Subcutaneous abdominal adipose tissue (tissue), 5 donors: Measurements from ENCODE around the gene PRAC2.
A peak's percentile ranks its signal among the peaks of the same experiment; 100 is the strongest.

Source experiments
- H3K27ac ChIP-seq: one replicate; pipeline ENCODE4 v1.7.0; 2013; ENCODE audit warnings: low read depth, mild to moderate bottlenecking, inconsistent platforms, low read length, moderate library complexity
- H3K27me3 ChIP-seq, 5 donors: one replicate each; pipeline ENCODE4 v1.7.0; 2013; ENCODE audit warnings: low read length in 5 of 5, inconsistent platforms in 1 of 5; ENCODE audit not compliant: control insufficient read depth in 5 of 5, insufficient read depth in 4 of 5
- H3K36me3 ChIP-seq, 5 donors: one replicate each; pipeline ENCODE4 v1.7.0; 2013; ENCODE audit warnings: low read length in 5 of 5; ENCODE audit not compliant: control insufficient read depth in 5 of 5, insufficient read depth in 5 of 5
- H3K4me1 ChIP-seq, 5 donors: one replicate each; pipeline ENCODE4 v1.7.0; 2013; ENCODE audit warnings: low read length in 5 of 5, mild to moderate bottlenecking in 3 of 5, moderate library complexity in 1 of 5; ENCODE audit not compliant: control insufficient read depth in 5 of 5, insufficient read depth in 5 of 5
- H3K4me3 ChIP-seq, 5 donors: one replicate each; pipeline ENCODE4 v1.7.0; 2013; ENCODE audit warnings: low read length in 5 of 5, low read depth in 1 of 5
- H3K9ac ChIP-seq, 5 donors: one replicate each; pipeline ENCODE4 v1.7.0; 2013; ENCODE audit warnings: low read length in 5 of 5, mild to moderate bottlenecking in 4 of 5, moderate library complexity in 3 of 5
- H3K9me3 ChIP-seq, 5 donors: one replicate each; pipeline ENCODE4 v1.7.0; 2013; ENCODE audit warnings: low read length in 5 of 5; ENCODE audit not compliant: control insufficient read depth in 5 of 5
- donor health status: healthy.
- donor health status: healthy.
- donor health status: healthy.
- donor health status: healthy.
- donor health status: healthy.

The PRAC2 gene

DNA sequence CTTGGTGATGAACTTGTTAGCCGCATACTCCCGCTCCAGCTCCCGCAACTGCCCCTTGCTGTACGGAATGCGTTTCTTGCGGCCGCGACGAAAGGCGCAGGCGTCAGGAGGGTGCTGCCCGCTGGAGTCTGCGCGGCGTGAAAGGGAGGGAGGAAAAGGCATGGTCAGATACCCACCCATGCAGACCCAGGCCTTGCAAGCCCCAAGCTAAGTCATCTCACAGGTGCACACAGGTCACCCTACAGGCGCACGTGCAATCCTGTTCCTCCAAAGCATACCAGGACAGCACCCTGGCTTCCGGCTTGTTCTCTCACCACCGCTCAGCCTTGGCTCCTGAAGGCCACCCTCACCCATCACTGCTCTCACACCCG lies 3.9 kb downstream of the PRAC2 start:
- Histone ChIP-seq H3K36me3 (no peaks in the 10 kb centered on the region), H3K4me3 (no peak overlapping the region), H3K4me1 (peaks cover 0 to 45% (median 31%) of the 10 kb centered on the region in 5 donors), H3K9ac (no peak overlapping the region), H3K27me3 (peaks cover 72 to 96% (median 88%) of the 10 kb centered on the region in 5 donors), H3K27ac (no peak overlapping the region), H3K9me3 (no peaks in the 10 kb centered on the region)

DNA sequence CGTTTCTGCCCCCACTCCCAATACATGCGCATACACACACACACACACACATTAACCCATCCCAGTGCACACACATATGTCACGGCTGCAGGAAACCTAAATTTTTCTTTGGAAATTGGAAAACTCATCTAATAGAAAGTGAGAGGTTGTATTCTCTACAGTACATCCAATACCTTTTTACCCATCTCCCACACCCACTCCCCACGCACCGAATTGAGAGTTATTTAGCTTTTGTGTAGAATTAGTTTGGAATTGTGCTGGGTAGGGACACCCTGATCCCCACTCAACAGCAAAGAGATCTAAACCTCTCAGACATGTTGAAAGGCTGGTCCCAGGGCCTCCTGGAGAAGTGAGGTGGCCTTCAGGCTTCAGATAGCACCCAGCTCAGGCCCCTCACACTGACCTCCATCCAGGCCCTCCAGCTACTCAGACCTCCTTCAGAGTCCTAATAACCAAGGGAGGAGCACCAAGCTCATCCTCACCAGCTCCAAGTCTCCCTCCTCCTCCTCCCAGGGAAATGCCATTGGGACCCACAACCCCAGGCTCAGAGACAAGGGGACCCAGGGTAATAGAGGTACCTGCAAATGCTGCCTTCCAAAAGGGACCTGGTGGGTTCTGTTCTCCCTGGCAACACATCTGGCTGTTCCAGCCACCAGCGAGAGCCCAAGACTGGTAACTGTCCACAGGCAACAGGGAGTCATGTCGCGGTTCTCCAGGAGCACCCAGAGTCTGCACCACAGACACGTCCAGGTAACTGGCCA lies 4.6 kb downstream of the PRAC2 start:
- no peaks in the 10 kb centered on the region for H3K9me3 ChIP-seq
- H3K9ac ChIP-seq: no peak overlapping the region
- peaks cover 0 to 41% (median 31%) of the 10 kb centered on the region in 5 donors for H3K4me1 ChIP-seq
- H3K27ac ChIP-seq: no peak overlapping the region
- H3K36me3 ChIP-seq: no peaks in the 10 kb centered on the region
- H3K4me3 ChIP-seq: no peak overlapping the region
- peaks cover 72 to 96% (median 83%) of the 10 kb centered on the region in 5 donors for H3K27me3 ChIP-seq

DNA sequence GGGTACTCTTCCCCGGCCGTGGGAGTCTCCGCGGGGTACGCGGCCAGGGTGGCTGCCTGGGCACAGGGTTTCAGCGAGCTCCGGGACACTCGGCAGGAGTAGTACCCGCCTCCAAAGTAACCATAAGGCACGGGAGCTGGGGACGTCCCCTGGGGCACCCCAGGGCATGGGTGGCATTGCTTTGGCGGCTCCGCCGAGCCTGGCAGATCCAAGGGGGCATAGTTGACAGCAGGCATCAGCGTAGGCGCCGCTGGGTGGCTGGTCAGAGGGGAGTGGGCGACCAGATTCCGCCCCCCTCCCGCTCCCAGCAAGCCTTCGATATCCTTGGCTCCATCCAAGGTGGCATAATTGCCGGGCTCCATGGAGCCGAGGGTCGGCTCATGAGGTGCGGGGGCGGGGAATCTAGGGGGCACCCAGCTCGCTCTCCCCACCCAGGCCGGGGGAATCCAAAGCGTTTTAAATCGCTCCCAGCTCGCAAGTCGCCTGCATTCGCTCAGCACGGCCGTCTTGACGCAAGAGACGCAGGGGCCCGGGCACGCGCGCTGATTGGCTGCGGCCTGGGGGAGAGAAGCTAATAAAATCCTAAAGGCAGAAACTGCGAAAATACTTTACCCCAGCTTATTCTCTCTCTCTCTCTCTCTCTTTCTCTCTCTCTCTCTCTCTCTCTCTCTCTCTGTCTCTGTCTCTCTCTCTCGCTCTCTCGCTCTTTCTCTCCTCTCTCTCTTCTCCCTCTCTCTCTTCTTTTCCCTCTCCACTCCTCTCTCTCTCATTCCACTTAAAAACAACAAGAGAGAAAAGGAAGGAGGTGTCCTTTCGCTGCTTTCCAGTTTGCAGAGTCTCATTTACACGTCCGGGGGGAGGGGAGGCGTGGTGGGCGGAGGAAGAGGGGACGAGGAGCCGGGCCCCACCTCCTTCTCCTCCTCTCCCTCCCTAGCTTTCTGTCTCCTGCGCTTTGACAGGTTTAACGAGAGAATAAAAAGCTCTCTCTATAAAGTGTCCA lies 5.5 kb downstream of the PRAC2 start, which contains the start of gene HOXB13:
TSS of gene HOXB13 (minus strand) at position 519 of the 1,000 bp plus-strand sequence. CDS start at position 362, 157 bp downstream.
- Histone ChIP-seq H3K27me3 (peaks cover 73 to 96% (median 83%) of the 10 kb centered on the region in 5 donors), H3K9me3 (no peaks in the 10 kb centered on the region), H3K27ac (no peak within 1 kb of the TSS), H3K4me1 (peaks cover 0 to 36% (median 27%) of the 10 kb centered on the region in 5 donors), H3K36me3 (no peaks in the 10 kb centered on the region), H3K9ac (no peak within 1 kb of the TSS), H3K4me3 (peak within 1 kb of the TSS in 3 of 5 donors; percentile 23 to 38 (median 31))

DNA sequence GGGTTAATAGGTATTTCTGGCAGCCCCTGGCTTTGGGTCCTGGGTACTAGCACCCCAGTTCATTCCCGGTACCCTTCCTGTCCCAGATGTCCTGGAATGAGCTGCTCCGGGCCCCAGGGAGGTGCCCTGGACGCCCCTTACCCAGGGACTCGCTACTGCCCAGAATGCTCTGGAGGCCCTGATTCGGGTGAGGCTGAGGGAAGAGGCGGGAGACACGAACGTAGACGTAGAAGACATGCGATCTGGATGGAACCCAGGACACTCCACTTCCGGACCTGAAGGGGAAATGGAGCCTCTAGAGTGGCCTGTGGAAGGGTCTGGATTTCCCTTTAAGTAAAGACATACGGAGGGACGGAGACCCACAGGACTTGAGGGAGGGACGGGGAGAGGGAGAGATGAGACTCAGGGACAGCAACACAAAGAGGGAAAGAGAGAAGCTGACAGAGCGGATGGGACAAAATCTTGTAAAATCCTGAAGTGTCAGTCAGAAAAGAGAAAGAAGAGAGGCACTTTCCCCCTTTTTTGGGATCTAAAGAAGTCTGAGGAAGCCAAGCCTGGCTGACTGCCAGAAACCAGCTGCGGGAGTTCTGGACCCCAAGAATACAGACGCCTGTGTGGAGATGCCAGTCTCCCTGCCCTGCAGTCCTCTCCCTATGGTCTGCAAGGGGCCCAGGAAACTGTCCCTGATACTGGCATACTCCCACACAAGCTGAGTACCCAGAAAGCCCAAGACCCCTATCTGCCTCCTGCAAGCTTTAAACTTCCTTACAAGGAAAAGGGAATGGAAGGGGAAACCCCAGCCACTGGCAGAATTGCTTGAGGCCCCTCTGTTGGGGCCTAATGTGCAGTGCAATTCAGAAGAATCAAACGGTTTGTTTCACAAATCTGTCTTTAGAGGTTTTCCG lies 6.6 kb downstream of the PRAC2 start:
- no peaks in the 10 kb centered on the region for H3K36me3 ChIP-seq
- H3K4me1 ChIP-seq: peaks cover 0 to 26% (median 19%) of the 10 kb centered on the region in 5 donors
- H3K4me3 ChIP-seq: no peak overlapping the region
- H3K9ac ChIP-seq: no peak overlapping the region
- no peaks in the 10 kb centered on the region for H3K9me3 ChIP-seq
- peaks cover 76 to 96% (median 87%) of the 10 kb centered on the region in 5 donors for H3K27me3 ChIP-seq
- H3K27ac ChIP-seq: no peak overlapping the region

DNA sequence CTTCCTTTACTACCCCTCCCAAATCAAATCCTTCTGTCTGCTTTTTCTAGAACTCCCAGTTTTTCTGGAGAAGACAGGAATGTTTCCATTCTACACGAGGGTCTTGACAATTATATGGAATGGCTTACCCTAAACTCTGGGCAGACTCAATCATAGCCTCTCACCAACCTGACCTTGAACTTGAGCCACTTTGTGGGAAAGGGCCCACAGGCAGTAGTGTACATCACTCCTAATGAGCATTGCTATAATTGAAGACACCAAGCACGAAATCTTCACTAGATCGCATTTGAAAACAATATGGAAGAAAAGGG lies 7.2 kb downstream of the PRAC2 start:
- no peak overlapping the region for H3K4me3 ChIP-seq
- H3K36me3 ChIP-seq: no peaks in the 10 kb centered on the region
- H3K9me3 ChIP-seq: no peaks in the 10 kb centered on the region
- peaks cover 0 to 22% (median 13%) of the 10 kb centered on the region in 5 donors for H3K4me1 ChIP-seq
- no peak overlapping the region for H3K9ac ChIP-seq
- H3K27ac ChIP-seq: no peak overlapping the region
- peaks cover 76 to 96% (median 87%) of the 10 kb centered on the region in 5 donors for H3K27me3 ChIP-seq

DNA sequence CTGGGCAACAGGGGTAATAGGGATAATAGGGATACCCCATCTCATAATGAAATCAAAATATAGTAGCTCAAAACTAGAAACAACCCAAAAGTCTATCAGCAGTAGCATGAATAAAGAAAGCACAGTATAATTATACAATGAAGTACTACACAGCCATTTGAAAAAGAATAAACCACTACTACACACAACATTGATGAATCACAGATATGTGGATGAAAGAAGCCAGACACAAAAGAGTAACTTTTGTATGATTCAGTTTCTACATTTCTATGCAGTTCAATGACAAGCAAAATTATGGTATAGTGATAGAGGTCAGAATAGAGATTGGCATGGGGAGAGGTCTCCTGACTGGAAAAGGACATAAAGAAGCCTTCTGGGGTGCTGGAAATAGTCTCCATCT lies 8.4 kb downstream of the PRAC2 start:
- Histone ChIP-seq H3K9ac (no peak overlapping the region), H3K27me3 (peaks cover 71 to 96% (median 87%) of the 10 kb centered on the region in 5 donors), H3K9me3 (no peaks in the 10 kb centered on the region), H3K4me3 (no peak overlapping the region), H3K27ac (no peak overlapping the region), H3K36me3 (no peaks in the 10 kb centered on the region), H3K4me1 (peaks cover 0 to 20% (median 13%) of the 10 kb centered on the region in 5 donors)

DNA sequence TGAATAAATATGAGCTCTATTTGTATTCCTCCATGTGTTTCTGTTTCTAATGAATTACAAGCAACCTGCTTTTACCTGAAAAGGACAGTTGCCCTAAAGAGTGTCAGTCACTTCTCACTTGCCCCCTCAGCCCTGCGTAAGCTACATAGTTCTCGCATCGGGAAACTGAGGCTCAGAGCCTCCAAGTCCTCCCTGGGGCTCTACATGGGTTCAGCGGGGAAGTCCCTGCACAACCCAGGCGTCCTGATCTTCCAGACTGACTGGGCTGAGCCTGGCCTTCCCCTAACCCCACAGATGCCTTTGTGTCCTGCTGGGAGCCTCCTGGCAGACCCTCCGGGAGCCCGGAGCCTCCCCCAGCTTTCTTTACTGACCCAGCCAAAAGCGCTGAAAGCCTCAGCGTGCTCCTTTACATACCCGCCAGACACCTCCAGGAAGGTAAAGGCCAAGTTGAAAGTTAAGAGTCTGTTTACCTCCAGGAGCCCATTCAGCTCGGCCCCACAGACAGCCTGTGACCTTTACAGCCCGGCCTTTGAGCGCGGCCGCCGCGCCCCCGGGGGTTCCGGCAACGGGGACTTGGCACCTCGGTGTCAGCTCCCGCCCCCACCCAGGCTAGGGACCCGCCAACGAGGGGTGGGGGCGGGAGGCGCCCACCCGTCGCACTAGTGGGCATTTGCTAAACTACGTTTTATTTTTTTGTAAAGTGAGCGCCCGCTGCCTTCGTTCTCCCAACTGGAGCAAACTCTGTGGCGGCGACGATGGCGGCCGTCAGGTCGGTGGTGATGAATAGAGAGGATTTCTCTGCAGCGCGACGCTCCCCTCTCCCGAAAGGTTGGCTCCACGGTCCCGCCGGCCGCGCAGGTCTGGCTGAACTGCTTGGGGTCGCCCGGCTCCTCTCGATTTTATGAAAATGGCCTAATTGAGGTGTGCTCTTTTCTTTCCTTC lies 10.0 kb downstream of the PRAC2 start:
- H3K4me3 ChIP-seq: no peak overlapping the region
- H3K27ac ChIP-seq: no peak overlapping the region
- no peaks in the 10 kb centered on the region for H3K36me3 ChIP-seq
- H3K9ac ChIP-seq: no peak overlapping the region
- H3K4me1 ChIP-seq: peaks cover 0 to 19% (median 13%) of the 10 kb centered on the region in 5 donors
- peaks cover 57 to 89% (median 78%) of the 10 kb centered on the region in 5 donors for H3K27me3 ChIP-seq
- H3K9me3 ChIP-seq: no peaks in the 10 kb centered on the region

DNA sequence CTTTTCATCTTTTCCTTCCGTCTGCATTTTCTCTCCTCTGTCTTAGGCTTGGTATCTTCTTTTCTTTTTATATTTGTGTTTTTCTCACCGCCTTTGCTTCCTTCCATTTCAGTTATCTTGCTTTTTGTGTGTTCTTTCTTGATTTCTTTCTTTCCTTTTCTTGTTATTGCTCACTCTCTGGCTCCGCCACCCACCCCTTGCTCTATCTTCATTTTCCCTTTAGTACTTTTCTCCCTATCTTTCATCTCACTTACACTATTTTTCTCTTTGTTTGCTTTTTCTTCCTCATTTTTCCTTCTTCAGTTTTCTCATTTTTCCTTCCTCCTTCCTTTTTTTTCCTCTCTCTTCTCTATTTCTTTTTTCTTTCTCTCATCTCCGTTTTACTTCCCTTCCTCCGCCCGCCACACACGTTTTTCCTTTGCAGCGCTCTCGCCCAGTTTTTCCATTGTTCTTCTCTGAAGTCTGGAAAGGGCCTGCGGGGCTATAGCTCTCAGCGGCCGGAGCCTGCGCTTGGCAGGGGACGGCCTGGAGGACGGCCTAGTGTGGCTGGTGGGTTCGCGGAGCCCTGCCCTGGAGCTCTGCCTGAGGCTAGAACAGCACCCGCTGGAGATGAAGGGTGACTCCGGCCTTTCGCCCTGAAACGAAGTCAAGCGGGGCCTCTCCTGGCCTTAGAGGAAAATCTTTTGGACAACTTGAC lies 10.8 kb downstream of the PRAC2 start:
- Histone ChIP-seq H3K4me1 (peaks cover 0 to 11% (median 6%) of the 10 kb centered on the region in 5 donors), H3K4me3 (no peak overlapping the region), H3K9ac (no peak overlapping the region), H3K27me3 (peaks cover 60 to 89% (median 78%) of the 10 kb centered on the region in 5 donors), H3K27ac (no peak overlapping the region), H3K9me3 (no peaks in the 10 kb centered on the region), H3K36me3 (no peaks in the 10 kb centered on the region)
